Stimulated activated CD4-positive, alpha-beta T cell treated with anti-CD3 and anti-CD28 coated beads, Interleukin-12 subunit alpha, Interleukin-12 subunit beta, amount 100 ng/mL, for 48 hours (primary cell): Measurements from ENCODE around the gene EIF4A2.
"Not testable (repeated sequence)": the region's sequence is repeated elsewhere in the genome, so short reads cannot be mapped to it uniquely, and the experiment has no call there.

Experiments
- DNase-seq, 3 donors: peaks; one replicate each; pipeline ENCODE4 v3.0.0-alpha.2; 2020; ENCODE audit warnings: low read depth in 2 of 3, low spot score in 1 of 3

EIF4A2 gene

DNA sequence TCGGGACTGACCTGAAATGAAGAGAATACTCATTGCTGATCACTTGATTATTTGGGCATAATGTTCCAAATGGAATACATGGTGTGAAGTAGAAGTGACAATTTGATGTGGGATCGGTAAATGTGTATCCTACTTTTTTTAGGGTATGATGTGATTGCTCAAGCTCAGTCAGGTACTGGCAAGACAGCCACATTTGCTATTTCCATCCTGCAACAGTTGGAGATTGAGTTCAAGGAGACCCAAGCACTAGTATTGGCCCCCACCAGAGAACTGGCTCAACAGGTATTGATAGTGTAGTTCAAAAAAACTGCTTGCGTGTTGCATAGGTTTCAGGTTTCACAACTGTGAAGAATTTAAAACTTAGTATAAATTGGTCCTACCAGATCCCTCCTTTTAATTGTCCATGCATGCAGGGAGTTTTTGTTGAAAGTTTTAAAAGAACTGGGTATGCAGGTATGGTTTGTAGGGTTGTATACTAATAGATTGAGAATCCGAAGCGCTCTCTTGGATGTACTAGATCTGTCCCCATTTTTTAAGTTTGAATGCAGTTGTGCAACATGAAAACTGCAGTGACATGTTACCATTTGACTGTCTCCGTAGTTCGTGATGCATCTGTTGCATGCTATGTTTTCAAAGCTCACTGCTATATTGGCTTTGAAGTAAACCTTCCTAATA is 1.6 kb downstream of the EIF4A2 start:
- DNase-seq: no peak

DNA sequence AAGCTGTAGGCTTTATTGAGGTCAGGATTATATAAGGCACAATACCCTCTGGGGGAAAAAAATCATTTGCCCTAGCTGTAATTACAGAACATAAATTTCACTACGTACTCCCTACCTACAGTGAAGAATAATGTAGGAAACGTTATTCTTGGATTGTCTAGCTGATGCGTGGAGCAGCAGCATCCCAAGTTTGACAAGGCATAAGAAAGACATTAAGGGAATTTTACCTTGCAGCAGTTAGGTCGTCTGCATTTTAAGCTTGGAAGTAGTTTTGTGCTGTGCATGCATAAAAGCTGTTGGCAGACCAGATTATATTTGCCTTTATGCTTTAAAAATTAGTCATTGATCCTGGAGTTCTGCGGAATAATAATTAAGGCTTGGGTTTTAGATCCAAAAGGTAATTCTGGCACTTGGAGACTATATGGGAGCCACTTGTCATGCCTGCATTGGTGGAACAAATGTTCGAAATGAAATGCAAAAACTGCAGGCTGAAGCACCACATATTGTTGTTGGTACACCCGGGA is 2.2 kb downstream of the EIF4A2 start:
- DNase-seq: no peak

DNA sequence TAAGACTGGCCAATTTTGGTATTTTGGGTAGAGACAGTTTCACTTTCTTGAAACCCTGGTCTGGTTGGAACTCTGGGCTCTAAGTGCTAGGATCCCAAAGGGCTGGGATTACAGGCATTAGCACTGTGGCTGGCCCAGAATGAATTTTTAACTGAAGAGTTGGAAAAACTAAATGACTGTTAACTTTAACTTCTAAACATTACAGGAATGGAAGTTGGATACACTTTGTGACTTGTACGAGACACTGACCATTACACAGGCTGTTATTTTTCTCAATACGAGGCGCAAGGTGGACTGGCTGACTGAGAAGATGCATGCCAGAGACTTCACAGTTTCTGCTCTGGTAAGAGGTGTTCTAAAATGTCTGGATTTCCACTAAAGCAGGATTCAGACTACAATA is 3.5 kb downstream of the EIF4A2 start:
- DNase-seq: no peak

DNA sequence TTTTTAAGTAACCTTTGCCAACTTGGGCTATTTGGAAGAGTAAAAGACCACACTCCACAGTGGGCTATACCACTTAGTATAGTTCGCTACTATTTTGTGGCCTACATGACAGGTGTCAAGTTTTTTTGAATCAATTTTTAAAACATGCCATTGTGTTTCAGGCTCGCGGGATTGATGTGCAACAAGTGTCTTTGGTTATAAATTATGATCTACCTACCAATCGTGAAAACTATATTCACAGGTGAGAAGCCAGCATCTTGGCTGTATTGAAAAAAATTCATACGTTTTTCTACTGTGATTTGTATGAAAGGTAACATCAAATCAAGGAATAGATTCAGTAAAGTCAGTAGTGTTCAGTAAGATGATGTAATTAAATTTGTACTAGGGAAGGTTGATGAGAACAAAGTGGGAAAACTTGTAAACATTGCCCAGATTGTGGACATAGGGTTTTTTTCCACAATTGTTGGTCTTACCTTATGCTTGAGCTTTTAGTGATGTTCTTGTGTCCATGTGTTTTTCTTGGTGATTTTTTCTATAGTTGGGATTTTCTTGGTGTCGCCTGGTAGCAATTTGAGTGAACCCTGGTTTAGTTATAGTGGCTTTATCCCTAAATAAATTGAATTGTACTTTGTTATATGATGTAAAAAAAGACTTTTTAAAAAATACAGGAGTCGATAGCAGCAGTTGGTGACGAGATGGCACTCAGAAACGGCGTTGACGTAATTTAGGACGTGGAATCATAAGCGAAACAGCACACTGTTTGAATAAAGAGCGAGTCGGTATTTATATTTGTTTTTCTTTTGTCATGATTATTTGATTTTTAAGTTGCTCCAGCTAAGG is 4.5 kb downstream of the EIF4A2 start:
- no peak for DNase-seq

DNA sequence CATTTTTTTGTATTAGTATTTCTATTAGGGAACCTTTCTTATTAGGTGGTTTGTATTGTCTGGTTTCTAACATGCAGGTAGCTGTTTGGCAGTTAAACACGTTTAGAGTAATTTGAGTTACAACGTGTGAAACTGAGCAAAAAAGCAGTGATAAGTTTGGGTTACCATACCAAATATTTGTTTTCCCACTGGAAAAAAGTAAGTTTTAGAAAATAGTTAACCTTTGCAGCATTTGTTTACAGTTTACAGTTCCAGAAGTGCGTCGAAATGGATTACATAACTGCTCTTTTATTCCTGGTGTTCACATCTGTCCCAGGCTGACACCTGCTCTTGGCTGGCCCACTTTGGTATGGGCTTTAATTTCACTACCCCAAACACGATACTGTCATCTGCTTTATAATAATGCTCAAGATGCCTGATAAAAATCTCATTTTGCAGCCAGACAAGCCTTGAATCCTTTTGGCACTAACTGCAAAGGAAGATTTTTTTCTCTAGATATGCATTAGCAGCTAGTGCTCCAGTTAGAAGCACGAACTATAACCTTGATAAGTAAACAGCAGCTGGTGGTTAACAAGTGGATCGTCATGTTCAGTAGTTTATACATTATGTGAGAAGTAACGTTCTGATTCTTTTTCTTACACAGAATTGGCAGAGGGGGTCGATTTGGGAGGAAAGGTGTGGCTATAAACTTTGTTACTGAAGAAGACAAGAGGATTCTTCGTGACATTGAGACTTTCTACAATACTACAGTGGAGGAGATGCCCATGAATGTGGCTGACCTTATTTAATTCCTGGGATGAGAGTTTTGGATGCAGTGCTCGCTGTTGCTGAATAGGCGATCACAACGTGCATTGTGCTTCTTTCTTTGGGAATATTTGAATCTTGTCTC is 5.3 kb downstream of the EIF4A2 start:
- no peak for DNase-seq

DNA sequence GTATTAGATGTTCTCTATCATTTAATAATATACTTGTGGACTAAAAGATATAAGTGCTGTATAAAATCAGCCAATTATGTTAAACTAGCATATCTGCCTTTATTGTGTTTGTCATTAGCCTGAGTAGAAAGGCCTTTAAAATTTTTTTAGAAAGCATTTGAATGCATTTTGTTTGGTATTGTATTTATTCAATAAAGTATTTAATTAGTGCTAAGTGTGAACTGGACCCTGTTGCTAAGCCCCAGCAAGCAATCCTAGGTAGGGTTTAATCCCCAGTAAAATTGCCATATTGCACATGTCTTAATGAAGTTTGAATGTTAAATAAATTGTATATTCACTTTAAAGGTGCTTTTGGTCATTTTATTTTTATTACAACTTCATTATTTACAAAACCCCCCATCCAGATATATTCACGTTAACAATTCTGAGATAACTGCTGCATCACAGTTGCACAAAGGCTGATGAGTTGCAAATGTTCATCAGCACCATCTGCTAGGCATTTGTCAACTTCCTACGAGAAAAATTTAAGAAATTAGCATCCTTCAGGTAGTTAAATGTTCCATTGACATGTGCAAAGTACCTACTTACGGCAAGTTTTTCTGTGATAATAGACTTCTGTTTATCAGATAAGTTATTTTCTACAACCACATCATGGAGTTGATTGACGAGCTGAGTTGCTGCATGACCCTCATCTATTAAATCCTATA is 6.3 kb downstream of the EIF4A2 start:
- no peak for DNase-seq

DNA sequence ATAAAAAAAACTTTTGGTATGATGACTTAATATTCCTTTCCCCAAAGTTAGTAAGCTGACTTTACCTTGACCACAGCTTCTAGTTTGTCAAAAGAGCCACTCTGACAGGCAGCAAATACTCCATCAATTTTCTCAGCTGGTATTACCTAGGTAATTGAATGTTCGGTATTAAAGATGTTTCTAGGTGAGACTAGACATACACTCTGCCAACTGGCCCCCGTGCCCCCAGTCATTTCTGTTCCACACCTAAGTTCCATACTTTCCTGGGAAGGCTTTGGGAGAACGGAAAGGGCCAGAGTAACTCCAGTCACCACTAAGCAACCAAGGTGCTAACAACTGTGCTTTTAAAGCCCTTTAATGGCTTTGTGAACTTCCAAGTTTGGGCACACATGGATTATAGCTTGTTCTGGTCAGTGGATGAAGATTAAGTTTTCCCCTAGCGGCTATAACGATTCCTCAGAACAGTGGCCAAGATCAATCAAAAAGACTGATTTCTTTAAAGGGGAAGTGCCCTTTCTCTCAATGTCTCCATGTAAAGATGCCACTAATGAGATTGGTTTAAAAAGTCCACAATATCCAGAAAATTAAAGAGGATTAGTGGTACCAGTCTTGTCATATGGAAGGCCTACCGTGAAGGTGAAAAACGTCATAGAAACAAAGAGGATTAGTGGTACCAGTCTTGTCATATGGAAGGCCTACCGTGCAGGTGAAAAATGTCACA is 7.0 kb downstream of the EIF4A2 start:
- DNase-seq: no peak

DNA sequence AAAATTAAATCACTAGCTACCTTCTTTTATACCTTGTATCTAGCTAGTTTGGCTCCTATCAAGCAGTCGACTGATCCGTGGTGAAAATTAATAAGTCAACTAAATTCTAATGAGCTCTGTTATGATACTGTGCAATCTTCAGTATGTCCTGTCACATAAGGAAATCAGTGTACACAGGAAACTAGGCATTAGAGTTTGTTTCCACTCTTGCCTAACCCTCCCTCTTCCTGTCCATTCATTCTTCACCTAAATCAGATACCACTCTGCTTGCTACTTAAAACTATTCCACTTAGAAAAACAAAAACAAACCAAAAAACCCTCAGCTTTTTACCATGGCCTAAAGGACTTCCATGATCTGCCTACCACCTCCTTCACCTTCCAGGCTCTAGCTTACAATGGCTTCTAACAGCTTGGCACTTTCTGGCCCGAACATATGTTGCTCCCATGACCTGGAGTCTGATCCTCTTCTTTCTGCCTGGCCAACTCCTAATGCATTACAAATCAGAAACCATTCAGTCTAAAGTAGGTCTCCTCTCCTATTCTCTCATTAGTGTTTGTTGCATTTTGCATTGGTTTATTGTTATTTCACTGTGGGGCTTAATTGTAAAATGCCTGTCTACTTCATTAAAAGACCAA is 15.0 kb downstream of the EIF4A2 start:
- DNase-seq: no peak

DNA sequence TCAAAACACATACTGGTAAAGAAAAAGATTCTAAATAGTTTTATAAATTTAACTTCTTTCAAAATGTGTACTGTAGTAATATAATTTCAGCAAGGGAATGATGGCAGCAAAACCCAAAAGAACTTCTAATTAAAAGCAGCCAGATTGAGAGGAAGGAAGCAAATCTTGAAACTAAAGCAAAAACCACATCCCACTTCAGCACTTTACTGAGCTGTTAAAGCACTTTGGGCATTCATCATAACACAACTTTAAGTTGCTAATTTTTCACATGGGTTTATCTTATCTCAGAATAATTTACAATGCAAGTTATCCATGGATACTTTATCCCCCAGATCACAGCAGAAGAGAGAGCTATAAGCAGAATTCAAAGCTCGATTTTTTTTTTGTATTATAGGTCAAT is 16.9 kb downstream of the EIF4A2 start:
- DNase-seq: no peak

DNA sequence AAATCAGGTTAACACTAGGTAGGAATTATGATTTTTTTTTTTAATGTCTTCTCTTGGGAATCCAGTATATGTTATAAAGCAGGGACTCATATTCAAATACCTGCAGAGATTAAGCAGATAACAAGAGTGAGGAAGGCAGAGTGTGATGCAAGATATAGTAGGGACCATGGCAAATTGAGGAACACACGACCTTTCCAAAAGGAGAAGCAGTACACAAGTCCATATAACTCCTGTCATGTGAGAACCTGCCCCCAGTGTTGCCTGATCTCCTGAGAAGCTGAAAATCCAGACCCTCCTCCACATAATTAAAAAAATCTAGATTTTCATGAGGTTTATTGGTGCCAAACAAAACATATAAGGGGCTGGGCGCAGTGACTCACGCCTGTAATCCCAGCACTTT is 19.3 kb downstream of the EIF4A2 start:
- no peak for DNase-seq

DNA sequence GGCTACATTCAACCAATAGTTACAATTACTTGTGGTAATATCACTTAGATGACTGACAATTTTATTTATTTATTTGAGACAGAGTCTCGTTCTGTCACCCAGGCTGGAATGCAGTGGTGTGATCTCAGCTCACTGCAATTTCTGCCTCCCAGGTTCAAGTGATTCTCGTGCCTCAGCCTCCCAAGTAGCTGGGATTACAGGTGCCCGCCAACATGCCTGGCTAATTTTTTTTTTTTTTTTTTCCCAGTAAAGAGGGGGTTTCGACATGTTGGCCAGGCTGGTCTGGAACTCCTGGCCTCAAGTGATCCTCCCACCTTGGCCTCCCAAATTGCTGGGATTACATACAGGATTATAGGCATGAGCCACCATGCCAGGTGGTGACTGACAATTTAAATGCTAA is 20.1 kb downstream of the EIF4A2 start:
- DNase-seq: not testable (repeated sequence)

DNA sequence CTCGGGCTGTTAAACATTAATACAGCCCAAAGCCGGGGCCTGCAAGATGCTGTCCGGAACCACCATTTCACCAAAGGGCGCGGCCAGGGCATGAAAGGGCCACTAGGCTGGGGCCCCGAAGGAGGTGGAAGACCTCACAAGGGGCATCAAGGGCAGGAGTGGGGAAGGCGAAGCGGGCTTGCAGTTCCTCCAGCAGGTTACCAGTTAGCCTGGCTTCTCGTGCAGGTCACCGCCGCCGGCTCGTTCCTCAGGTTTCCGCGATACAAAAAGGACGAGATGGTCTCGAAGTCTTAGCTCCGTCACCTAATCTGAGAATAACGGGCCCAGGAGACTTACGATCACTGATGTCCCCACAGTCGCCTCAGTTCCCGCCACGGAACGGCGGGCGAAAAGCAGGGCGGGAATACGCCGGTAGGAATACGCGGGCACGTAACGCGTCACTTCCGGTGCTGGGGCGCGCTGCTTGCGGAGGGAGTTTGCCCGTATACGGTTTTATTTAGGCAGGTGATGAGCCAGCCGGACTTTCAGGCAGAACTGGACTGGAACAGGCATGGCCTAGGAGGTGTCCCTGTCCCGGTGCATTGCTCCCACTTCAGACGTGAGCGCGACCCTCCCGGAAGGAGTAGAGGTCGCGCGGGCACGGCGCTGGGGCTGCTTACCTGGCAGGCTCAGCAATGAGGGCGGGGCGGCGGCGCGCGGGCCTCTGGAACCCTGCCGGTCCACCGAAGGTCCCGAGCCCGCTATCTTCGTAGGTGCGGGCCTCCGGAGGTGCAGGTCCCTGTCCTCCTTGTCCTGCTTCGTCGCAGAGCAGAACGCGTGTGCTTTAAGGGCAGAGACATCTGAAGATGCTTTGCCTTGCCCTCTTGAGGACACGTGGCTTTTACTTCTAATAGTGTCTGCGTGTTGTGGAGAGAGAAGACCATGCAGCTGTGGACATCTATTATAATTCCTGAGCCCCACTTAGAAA is 23.0 kb downstream of the EIF4A2 start, which contains the start of gene RFC4:
RFC4 (minus strand) TSS at position 394 of the 967 bp plus-strand sequence. CDS start 1,769 bp downstream, outside the sequence.
- peak; percentile 81 to 87 (median 82) for DNase-seq

DNA sequence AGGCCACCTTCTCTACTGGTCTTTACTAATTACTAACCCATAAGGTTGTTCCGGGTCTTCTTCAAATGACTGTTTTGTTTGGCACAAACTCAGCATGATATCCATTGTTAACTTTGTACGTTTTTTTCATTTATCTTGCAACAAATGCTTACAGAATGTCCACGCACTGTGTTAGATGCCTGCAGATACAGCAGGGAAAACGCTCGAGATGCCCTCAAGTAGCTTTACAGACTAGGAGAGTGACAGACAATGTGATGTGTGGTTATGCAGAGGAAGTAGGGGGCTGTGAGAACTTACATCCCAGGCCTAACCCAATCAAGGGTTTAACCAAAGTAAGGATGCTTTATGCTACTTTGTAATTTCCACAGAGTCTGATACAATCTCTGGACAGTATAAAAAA is 23.9 kb downstream of the EIF4A2 start:
- no peak for DNase-seq

DNA sequence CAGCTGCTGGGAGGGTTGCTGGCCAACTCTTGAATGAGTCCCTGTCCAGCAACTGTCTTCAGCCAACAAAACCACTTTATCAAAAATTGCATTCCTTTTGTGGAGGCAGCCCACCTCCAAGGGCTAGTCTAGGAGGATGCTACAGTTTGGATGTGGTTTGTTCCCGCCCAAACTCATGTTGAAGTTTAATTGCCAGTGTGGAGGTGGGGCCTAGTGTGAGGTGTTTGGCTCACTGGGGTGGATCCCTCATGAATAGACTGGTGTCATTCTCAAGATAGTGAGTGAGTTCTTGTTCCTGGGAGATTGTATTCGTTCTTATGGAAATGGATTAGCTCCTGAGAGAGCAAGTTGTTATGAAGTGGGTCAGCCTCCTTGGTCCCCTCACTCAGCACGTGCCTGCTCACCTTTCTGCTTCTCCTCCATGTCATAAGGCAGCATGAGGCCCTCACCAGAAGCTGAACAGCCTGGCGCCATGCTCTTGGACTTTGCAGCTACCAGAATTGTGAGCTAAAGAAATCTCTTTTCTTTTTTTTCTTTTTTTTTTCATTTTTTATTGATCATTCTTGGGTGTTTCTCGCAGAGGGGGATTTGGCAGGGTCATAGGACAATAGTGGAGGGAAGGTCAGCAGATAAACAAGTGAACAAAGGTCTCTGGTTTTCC is 27.1 kb downstream of the EIF4A2 start:
- DNase-seq: no peak

DNA sequence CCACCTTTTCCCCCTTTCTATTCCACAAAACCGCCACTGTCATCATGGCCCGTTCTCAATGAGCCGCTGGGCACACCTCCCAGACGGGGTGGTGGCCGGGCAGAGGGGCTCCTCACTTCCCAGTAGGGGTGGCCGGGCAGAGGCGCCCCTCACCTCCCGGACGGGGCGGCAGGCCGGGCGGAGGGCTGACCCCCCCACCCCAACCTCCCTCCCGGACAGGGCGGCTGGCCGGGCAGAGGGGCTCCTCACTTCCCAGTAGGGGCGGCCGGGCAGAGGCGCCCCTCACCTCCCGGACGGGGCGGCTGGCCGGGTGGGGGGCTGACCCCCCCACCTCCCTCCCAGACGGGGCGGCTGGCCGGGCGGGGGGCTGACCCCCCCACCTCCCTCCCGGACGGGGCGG is 27.9 kb downstream of the EIF4A2 start:
- not testable (repeated sequence) for DNase-seq

DNA sequence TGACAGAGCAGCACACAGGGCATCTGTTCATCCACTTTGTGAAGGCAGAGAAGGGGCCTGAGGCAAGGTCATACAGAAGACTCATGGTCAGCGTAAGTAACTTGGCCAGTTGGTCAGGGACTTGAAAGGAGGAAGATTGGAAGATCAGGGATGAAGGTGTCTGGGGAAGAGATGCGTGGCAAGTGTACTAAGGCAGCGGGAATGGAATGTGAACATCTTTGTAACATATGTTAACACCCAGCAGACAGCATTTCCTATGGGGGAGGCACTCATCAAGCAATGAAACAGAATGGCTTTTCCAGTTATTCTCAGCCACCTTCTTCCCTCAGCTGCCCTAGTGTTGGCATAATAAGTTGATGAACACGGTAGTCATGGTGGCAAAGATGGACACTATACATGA is 30.7 kb downstream of the EIF4A2 start:
- no peak for DNase-seq

DNA sequence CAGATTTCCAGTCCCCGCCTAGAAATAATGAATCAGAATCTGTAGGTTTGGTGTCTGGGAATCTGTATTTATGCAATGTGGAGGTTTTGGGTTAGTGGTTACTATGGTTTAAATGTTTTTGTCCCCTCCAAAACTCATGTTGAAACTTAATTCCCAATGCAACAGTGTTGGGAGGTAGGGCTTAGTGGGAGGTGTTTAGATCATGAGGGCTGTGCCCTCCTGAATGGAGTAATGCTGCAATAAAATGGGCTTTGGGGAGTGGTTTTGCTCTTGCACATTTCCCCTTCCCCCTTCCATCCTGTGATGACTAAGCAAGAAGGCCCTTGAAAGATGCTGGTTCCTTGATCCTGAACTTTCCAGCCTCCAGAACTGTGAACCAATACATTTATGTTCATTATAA is 32.1 kb downstream of the EIF4A2 start:
- DNase-seq: no peak

DNA sequence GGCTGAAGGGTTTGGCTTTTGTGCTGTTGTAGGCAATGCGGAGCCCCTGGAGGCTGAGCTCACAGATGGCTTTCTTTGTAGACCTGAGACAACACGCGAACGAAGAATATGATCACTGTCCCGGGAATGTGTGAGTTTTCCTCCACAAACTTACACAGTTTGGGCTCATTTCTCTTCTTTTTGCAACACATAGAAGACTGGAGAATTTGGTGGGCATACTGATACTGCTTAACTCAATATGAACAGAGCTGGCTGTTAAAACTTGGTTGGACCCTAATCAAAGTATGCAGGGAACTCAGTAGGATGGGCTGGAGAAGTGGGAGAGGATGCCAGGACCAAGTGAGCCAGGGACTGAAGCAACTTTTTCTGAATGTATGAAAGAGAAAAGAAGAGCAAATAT is 35.1 kb downstream of the EIF4A2 start:
- DNase-seq: no peak
